NCI-H524 (cell line): ENCODE measurements around the gene TXNDC5.
"Not testable (repeated sequence)": the region's sequence is repeated elsewhere in the genome, so short reads cannot be mapped to it uniquely, and the experiment has no call there.

Experiments used
- DNase-seq, 2 experiments: peaks; one replicate each; lab custom pipeline; 2025; lab: John Stamatoyannopoulos, UW

The TXNDC5 gene

GRCh38 chr6:7895125-7895423 is 15.5 kb downstream of the TXNDC5 start:
- no peak for DNase-seq

GRCh38 chr6:7894262-7895124 is 16.1 kb downstream of the TXNDC5 start:
- DNase-seq: no peak

GRCh38 chr6:7893342-7893741 is 17.2 kb downstream of the TXNDC5 start:
- no peak for DNase-seq

- not testable (repeated sequence) for DNase-seq
Measured at GRCh38 chr6:7892367-7892766, 18.2 kb downstream of the TXNDC5 start.

GRCh38 chr6:7891078-7891872 is 19.3 kb downstream of the TXNDC5 start:
- no peak for DNase-seq

- no peak for DNase-seq
Measured at GRCh38 chr6:7888587-7889357, 21.8 kb downstream of the TXNDC5 start.

- peak in 1 of 2 experiments; percentile 29 for DNase-seq
Measured at GRCh38 chr6:7887278-7887991, 23.2 kb downstream of the TXNDC5 start.

GRCh38 chr6:7886132-7886531 is 24.5 kb downstream of the TXNDC5 start:
- no peak for DNase-seq

GRCh38 chr6:7883381-7883780 is 27.2 kb downstream of the TXNDC5 start:
- no peak for DNase-seq

- no peak for DNase-seq
Measured at GRCh38 chr6:7882505-7883257, 27.9 kb downstream of the TXNDC5 start.

GRCh38 chr6:7881765-7882500 is 28.7 kb downstream of the TXNDC5 start:
- DNase-seq: no peak

GRCh38 chr6:7880718-7881107 is 29.9 kb downstream of the TXNDC5 start:
- DNase-seq: no peak

GRCh38 chr6:7879980-7880717 is 30.4 kb downstream of the TXNDC5 start:
- no peak for DNase-seq

- no peak for DNase-seq
Measured at GRCh38 chr6:7879579-7879978, 31.0 kb downstream of the TXNDC5 start.

GRCh38 chr6:7879043-7879442 is 31.5 kb downstream of the TXNDC5 start:
- DNase-seq: no peak

GRCh38 chr6:7878401-7878964 is 32.1 kb downstream of the TXNDC5 start:
- DNase-seq: no peak

GRCh38 chr6:7868926-7869325 is 41.7 kb downstream of the TXNDC5 start:
- DNase-seq: no peak

GRCh38 chr6:7866526-7866925 is 44.1 kb downstream of the TXNDC5 start:
- no peak for DNase-seq

GRCh38 chr6:7865781-7866180 is 44.8 kb downstream of the TXNDC5 start:
- no peak for DNase-seq
